Left lung (tissue), 10 donors: ENCODE results near the gene PTCD2. TPM values are rescaled to one million over a fixed set of nuclear protein-coding genes. Genes with fewer than 3 reads are reported as not detected.

Experiments used
- ATAC-seq: fragments of 200-7000 bp; cut with Tn5 transposase; one replicate; pipeline ENCODE4 v1.9.1; 2020; ENCODE audit warnings: moderate library complexity
- DNase-seq, 4 donors: peaks; one replicate each; pipeline ENCODE4 v3.0.0-alpha.2; 2013 to 2020
- H3K27ac ChIP-seq, 2 donors: fragments of 200-600 bp; sonication (generic) in 1 of 2; one replicate each; pipeline versions ENCODE4 v1.5.0 to v1.8.0; 2020 to 2021
- H3K27me3 ChIP-seq, 2 donors: fragments of 200-600 bp; sonication (generic) in 1 of 2; one replicate each; pipeline versions ENCODE4 v1.5.0 to v1.8.0; 2020 to 2021
- H3K36me3 ChIP-seq, 2 donors: fragments of 200-600 bp; sonication (generic) in 1 of 2; one replicate each; pipeline versions ENCODE4 v1.5.0 to v1.8.0; 2020 to 2021
- H3K4me1 ChIP-seq, 2 donors: fragments of 200-600 bp; one replicate each; pipeline ENCODE4 v1.8.0; 2021
- H3K4me3 ChIP-seq, 2 donors: fragments of 200-600 bp; sonication (generic) in 1 of 2; one replicate each; pipeline versions ENCODE4 v1.5.0 to v1.8.0; 2020 to 2021; ENCODE audit warnings: mild to moderate bottlenecking in 1 of 2
- H3K9me3 ChIP-seq, 2 donors: fragments of 200-600 bp; sonication (generic) in 1 of 2; one replicate each; pipeline versions ENCODE4 v1.5.0 to v1.8.0; 2020 to 2021
- intact Hi-C, 2 donors: fragments of 100-400 bp; cut with DNase I; formaldehyde crosslinking; loops; one replicate each; pipeline versions ENCODE4 v1.11.2 to v1.14.2; 2022
- polyA plus RNA-seq, 6 donors: library from polyadenylated mRNA; unstranded; fragments of 120-200 nt; gene quantifications; one replicate each; pipeline ENCODE4 v1.2.1, GENCODE V29; 2013; ENCODE audit not compliant: insufficient read length in 6 of 6
- total RNA-seq, 2 donors: library from RNA; stranded (reverse); fragmentation: NEBNext Ultra II Directional; extraction: Animal tissue kit (Norgen Biotek cat#: 25700); gene quantifications; one replicate each; pipeline ENCODE4 v1.2.1, GENCODE V29; 2021
- TF ChIP-seq, protein P1 (sequence below), 2 donors: fragments of 200-600 bp; sonication (generic) in 1 of 2; IDR thresholded peaks; one replicate each; pipeline versions ENCODE4 v1.5.0 to v1.8.0; 2021; ENCODE audit warnings: antibody characterized with exemption in 2 of 2
- donor health status: DM: no; HTN: yes; CAD: no.
- donor health status: DM: no; HTN: no; CAD: no.

Gene PTCD2
- total and polyA plus RNA-seq, 8 donors: 7.6 to 12.6 (median 11.1) TPM

DNA sequence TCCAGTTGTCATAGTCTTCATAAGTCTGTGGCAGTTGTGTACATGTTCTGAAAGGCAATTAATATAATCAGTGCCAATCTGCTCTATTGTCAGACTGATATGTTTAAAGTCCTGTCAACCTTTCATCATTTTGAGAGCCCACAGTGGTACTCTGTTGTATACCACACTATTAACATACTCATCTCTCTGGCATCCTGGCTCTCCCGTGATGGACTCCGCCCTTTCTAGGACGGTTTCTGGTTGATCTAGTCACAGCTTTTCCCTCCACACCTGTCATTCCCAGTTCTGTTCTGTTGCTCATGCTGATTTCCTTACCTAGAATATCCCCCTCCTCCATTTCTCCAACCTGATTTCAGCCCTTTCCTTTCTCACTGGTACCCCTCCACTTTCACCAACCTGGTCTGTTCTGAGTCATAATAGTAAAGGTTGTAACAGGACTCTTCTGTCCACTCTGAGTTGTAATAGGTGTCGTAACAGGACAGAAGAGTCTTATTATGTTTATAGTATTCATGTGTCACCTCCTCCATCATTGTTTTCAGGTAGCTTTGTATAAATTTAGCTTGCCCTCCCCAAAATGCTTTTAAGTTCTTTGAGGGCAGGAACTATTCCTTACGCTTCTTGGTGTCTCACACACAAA is 4.1 kb downstream of the PTCD2 start:
- DNase-seq (no peak), ATAC-seq (no peak)
- no peak overlapping the region for H3K27ac ChIP-seq
- H3K36me3 ChIP-seq: peaks cover 0 to 45% of the 10 kb centered on the region in 2 donors
- H3K4me1 ChIP-seq: peaks cover 0 to 16% of the 10 kb centered on the region in 2 donors
- H3K4me3 ChIP-seq: no peak overlapping the region
- H3K9me3 ChIP-seq: no peaks in the 10 kb centered on the region
- TF ChIP-seq, protein P1, sequence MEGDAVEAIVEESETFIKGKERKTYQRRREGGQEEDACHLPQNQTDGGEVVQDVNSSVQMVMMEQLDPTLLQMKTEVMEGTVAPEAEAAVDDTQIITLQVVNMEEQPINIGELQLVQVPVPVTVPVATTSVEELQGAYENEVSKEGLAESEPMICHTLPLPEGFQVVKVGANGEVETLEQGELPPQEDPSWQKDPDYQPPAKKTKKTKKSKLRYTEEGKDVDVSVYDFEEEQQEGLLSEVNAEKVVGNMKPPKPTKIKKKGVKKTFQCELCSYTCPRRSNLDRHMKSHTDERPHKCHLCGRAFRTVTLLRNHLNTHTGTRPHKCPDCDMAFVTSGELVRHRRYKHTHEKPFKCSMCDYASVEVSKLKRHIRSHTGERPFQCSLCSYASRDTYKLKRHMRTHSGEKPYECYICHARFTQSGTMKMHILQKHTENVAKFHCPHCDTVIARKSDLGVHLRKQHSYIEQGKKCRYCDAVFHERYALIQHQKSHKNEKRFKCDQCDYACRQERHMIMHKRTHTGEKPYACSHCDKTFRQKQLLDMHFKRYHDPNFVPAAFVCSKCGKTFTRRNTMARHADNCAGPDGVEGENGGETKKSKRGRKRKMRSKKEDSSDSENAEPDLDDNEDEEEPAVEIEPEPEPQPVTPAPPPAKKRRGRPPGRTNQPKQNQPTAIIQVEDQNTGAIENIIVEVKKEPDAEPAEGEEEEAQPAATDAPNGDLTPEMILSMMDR (IDR thresholded peaks at IDR 0.05): no peak
- intact Hi-C loops: no loop called here
- no peaks in the 10 kb centered on the region for H3K27me3 ChIP-seq

GRCh38 chr5:72325566-72326305 is 5.6 kb downstream of the PTCD2 start:
- H3K4me3 ChIP-seq: no peak overlapping the region
- ATAC-seq (no peak), DNase-seq (peak in 1 of 4 donors; percentile 3)
- no peak overlapping the region for H3K27ac ChIP-seq
- intact Hi-C loops: no loop called here
- peaks cover 0 to 9% of the 10 kb centered on the region in 2 donors for H3K4me1 ChIP-seq
- no peaks in the 10 kb centered on the region for H3K9me3 ChIP-seq
- TF ChIP-seq, protein P1 (IDR thresholded peaks at IDR 0.05): no peak
- H3K27me3 ChIP-seq: no peaks in the 10 kb centered on the region
- peaks cover 0 to 59% of the 10 kb centered on the region in 2 donors for H3K36me3 ChIP-seq

- peaks cover 0 to 64% of the 10 kb centered on the region in 2 donors for H3K36me3 ChIP-seq
Observed at GRCh38 chr5:72326306-72326649, 6.1 kb downstream of the PTCD2 start.

DNA sequence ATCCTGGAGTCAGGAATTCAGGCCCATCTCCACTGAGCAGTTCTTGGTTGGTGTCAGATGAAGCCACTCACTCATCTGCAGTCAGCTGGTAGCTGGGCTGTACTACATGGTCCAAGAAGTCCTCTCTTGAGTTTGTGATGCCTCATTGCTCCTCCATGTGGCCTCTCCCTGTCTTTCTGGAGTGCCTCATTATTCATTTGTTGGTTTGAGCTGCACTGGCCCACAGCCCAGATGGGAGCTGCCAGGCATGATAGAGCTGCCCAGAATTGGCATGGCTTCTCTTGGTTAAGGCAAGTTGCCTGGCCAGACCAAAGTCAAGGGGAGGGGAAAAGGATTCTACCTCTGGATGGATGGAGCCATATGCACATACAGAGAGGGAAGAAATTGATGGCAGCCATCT is 8.0 kb downstream of the PTCD2 start:
- H3K36me3 ChIP-seq: peaks cover 0 to 59% of the 10 kb centered on the region in 2 donors
- no peaks in the 10 kb centered on the region for H3K4me1 ChIP-seq
- no peak for DNase-seq
- TF ChIP-seq, protein P1 (IDR thresholded peaks at IDR 0.05): no peak
- no peaks in the 10 kb centered on the region for H3K27me3 ChIP-seq
- ATAC-seq: no peak
- intact Hi-C loops: no loop called here
- H3K9me3 ChIP-seq: no peaks in the 10 kb centered on the region
- no peak overlapping the region for H3K4me3 ChIP-seq
- no peak overlapping the region for H3K27ac ChIP-seq

More at GRCh38 chr5:72326306-72326649, 6.1 kb downstream of the PTCD2 start:
- Histone ChIP-seq H3K4me3 (no peak overlapping the region), H3K27me3 (no peaks in the 10 kb centered on the region), H3K9me3 (no peaks in the 10 kb centered on the region), H3K27ac (no peak overlapping the region), H3K4me1 (peaks cover 0 to 3% of the 10 kb centered on the region in 2 donors)
- DNase-seq (no peak), ATAC-seq (no peak)
- intact Hi-C loops: no loop called here
- TF ChIP-seq, protein P1 (IDR thresholded peaks at IDR 0.05): no peak

DNA sequence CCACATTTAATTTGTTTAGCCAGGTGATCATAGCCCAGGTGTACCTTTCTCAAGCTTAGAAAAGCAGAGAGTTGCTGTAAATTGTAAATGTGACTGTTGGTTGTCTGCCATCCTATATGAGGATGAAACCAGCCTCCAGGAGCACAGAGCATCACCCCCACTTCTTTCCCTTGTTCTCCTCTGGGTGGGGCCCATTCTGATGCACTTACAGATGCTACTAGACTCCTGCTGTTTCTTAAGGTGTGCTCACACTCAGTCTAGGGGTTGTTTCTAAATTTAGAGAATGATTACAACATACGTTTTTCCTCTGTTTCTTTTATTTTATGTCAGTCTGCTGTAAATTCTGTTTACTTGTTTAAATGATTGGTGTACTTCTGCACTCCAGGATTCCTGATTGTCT is 10.5 kb downstream of the PTCD2 start:
- no peak for DNase-seq
- H3K27me3 ChIP-seq: no peaks in the 10 kb centered on the region
- no peak for ATAC-seq
- no peaks in the 10 kb centered on the region for H3K4me1 ChIP-seq
- peaks cover 0 to 54% of the 10 kb centered on the region in 2 donors for H3K36me3 ChIP-seq
- TF ChIP-seq, protein P1 (IDR thresholded peaks at IDR 0.05): no peak
- no peak overlapping the region for H3K4me3 ChIP-seq
- H3K27ac ChIP-seq: no peak overlapping the region
- H3K9me3 ChIP-seq: no peaks in the 10 kb centered on the region
- intact Hi-C loops: no loop called here
